ENCODE measurements around the gene ITLN2. TPM values are rescaled to one million over a fixed set of nuclear protein-coding genes. Genes with fewer than 3 reads are reported as not detected.

Gene ITLN2
- total and polyA plus RNA-seq, 9 of the 15 experiments (the other 6 are each of a cell fraction or from before 2014, with no cell fraction given) = not detected

- TF ChIP-seq MLLT1 (IDR thresholded peaks at IDR 0.05) (0 out of 4 replicates have a peak, but pooled peaks of 1 of the 2 experiments have one; percentile 18), CBFA2T3 (IDR thresholded peaks at IDR 0.05) (peak; percentile 88), SMAD4 (CRISPR knock-in tag; conservative IDR thresholded peaks at IDR 0.05) (no peak; the same call in 1 of the 2 replicates), POLR2B (IDR thresholded peaks at IDR 0.05; ENCODE audit: low read depth, partially characterized antibody) (no peak), CBFA2T2 (conservative IDR thresholded peaks at IDR 0.05) (peak; percentile 83), RUNX1 (IDR thresholded peaks at IDR 0.05; ENCODE audit: low read depth) (no peak), CXXC5 (CRISPR knock-in tag; IDR thresholded peaks at IDR 0.05) (peak; percentile 64), TAL1 (IDR thresholded peaks at IDR 0.05) (peak; percentile 83), NFE2L1 (tag; IDR thresholded peaks at IDR 0.05; ENCODE audit: borderline replicate concordance, low read depth) (no peak), MCM5 (IDR thresholded peaks at IDR 0.05; ENCODE audit: low read depth) (no peak), STAT5A (IDR thresholded peaks at IDR 0.05; ENCODE audit: borderline replicate concordance, low read length) (peak; percentile 30; the same call in 1 of the 2 replicates), THRB (CRISPR knock-in tag; conservative IDR thresholded peaks at IDR 0.05) (0 out of 2 replicates have a peak, but pooled peaks have one; percentile 41), EP300 (IDR thresholded peaks at IDR 0.05; ENCODE audit: low read length) (peak; percentile 66), PML (IDR thresholded peaks at IDR 0.05; ENCODE audit: low read length) (peak; percentile 49; the same call in 1 of the 2 replicates), BCL6 (CRISPR knock-in tag; IDR thresholded peaks at IDR 0.05) (0 out of 2 replicates have a peak, but pooled peaks have one; percentile 19), TCF15 (CRISPR knock-in tag; IDR thresholded peaks at IDR 0.05) (no peak), NFIC (IDR thresholded peaks at IDR 0.05) (peak; percentile 36; the same call in 1 of the 2 replicates), ESRRA (IDR thresholded peaks at IDR 0.05; ENCODE audit: borderline replicate concordance, low read depth) (peak; percentile 77; the same call in 1 of the 2 replicates), BRF2 (IDR thresholded peaks at IDR 0.05; ENCODE audit: borderline replicate concordance, insufficient read depth, insufficient read length) (no peak), ID3 (CRISPR knock-in tag; IDR thresholded peaks at IDR 0.05) (no peak), ID3 (tag; IDR thresholded peaks at IDR 0.05) (0 out of 2 replicates have a peak, but pooled peaks have one; percentile 39), THRAP3 (IDR thresholded peaks at IDR 0.05; ENCODE audit: borderline replicate concordance) (no peak), RBBP5 (IDR thresholded peaks at IDR 0.05; ENCODE audit: borderline replicate concordance, insufficient read depth, low read length, poor library complexity, severe bottlenecking) (no peak), SMARCE1 (IDR thresholded peaks at IDR 0.05) (peak; percentile 55; the same call in 1 of the 2 replicates), ZBED1 (IDR thresholded peaks at IDR 0.05) (no peak), TCF3 (CRISPR knock-in tag; IDR thresholded peaks at IDR 0.05) (peak; percentile 77), ARID1B (IDR thresholded peaks at IDR 0.05) (peak; percentile 79)
Observed at GRCh38 chr1:160911441-160911840, 43.2 kb downstream of the ITLN2 start (continued).
